ENCODE measurements around the gene ASB6. TPM values are rescaled to one million over a fixed set of nuclear protein-coding genes. Genes with fewer than 3 reads are reported as not detected.

The ASB6 gene
- total RNA-seq, 1 experiment from 2014 or later = 17.4 TPM

- Histone ChIP-seq H3K9me3 (no peaks in the 10 kb centered on the region), H3K36me3 (ENCODE audit: control insufficient read depth, insufficient read depth, low read length) (peaks cover 3% of the 10 kb centered on the region), H3K27me3 (replicated peaks; ENCODE audit: control insufficient read depth, insufficient read depth, low read length) (no peaks in the 10 kb centered on the region), H3K4me1 (peaks cover 11% of the 10 kb centered on the region), H3K4me3 (ENCODE audit: low read depth, low read length) (no peak overlapping the region)
- no peak for TF ChIP-seq CTCF (IDR thresholded peaks at IDR 0.05; ENCODE audit: insufficient read depth in 1 of 2, low read depth in 1 of 2, low read length in 1 of 2, severe bottlenecking in 1 of 2, unreplicated experiment in 1 of 2)
- Mint-ChIP-seq H3K36me3 (ENCODE audit: insufficient read depth, unreplicated experiment) (peaks cover 52% of the 10 kb centered on the region), H3K4me3 (ENCODE audit: unreplicated experiment) (no peak overlapping the region), H3K4me1 (ENCODE audit: low read depth, unreplicated experiment) (peaks cover 5% of the 10 kb centered on the region), H3K9me3 (ENCODE audit: unreplicated experiment) (no peaks in the 10 kb centered on the region), H3K27me3 (ENCODE audit: insufficient read depth, unreplicated experiment) (no peaks in the 10 kb centered on the region), H3K27ac (ENCODE audit: unreplicated experiment) (no peak overlapping the region)
- BruUV-seq (replicated peaks) = no TSS peak
- CTCF ChIA-PET = no interaction called here
- intact Hi-C loops (cut with micrococcal nuclease; ENCODE audit: unreplicated experiment) = no loop called here
- POLR2A ChIA-PET = no interaction called here
- no peak for DNase-seq
These were observed 13.2 kb downstream of the ASB6 start for GRCh38 chr9:129628709-129629108.

GRCh38 chr9:129627556-129628440 lies 14.2 kb downstream of the ASB6 start:
- CTCF ChIA-PET = no interaction called here
- H3K4me3 Mint-ChIP-seq (ENCODE audit: unreplicated experiment) = peak overlapping the region; percentile 90
- H3K4me1 Mint-ChIP-seq (ENCODE audit: low read depth, unreplicated experiment) = peaks cover 5% of the 10 kb centered on the region
- peak overlapping the region; percentile 56 for H3K4me3 ChIP-seq (ENCODE audit: low read depth, low read length)
- no peaks in the 10 kb centered on the region for H3K9me3 ChIP-seq
- DNase-seq = no peak
- no peaks in the 10 kb centered on the region for H3K27me3 ChIP-seq (replicated peaks; ENCODE audit: control insufficient read depth, insufficient read depth, low read length)
- H3K36me3 ChIP-seq (ENCODE audit: control insufficient read depth, insufficient read depth, low read length) = peaks cover 3% of the 10 kb centered on the region
- H3K27me3 Mint-ChIP-seq (ENCODE audit: insufficient read depth, unreplicated experiment) = no peaks in the 10 kb centered on the region
- peaks cover 11% of the 10 kb centered on the region for H3K4me1 ChIP-seq
- no peak overlapping the region for H3K27ac Mint-ChIP-seq (ENCODE audit: unreplicated experiment)
- BruUV-seq (replicated peaks) = no TSS peak
- TF ChIP-seq CTCF (IDR thresholded peaks at IDR 0.05; ENCODE audit: insufficient read depth in 1 of 2, low read depth in 1 of 2, low read length in 1 of 2, severe bottlenecking in 1 of 2, unreplicated experiment in 1 of 2) = no peak
- H3K36me3 Mint-ChIP-seq (ENCODE audit: insufficient read depth, unreplicated experiment) = peaks cover 46% of the 10 kb centered on the region
- intact Hi-C loops (cut with micrococcal nuclease; ENCODE audit: unreplicated experiment) = no loop called here
- H3K9me3 Mint-ChIP-seq (ENCODE audit: unreplicated experiment) = no peaks in the 10 kb centered on the region
- POLR2A ChIA-PET = no interaction called here

DNA sequence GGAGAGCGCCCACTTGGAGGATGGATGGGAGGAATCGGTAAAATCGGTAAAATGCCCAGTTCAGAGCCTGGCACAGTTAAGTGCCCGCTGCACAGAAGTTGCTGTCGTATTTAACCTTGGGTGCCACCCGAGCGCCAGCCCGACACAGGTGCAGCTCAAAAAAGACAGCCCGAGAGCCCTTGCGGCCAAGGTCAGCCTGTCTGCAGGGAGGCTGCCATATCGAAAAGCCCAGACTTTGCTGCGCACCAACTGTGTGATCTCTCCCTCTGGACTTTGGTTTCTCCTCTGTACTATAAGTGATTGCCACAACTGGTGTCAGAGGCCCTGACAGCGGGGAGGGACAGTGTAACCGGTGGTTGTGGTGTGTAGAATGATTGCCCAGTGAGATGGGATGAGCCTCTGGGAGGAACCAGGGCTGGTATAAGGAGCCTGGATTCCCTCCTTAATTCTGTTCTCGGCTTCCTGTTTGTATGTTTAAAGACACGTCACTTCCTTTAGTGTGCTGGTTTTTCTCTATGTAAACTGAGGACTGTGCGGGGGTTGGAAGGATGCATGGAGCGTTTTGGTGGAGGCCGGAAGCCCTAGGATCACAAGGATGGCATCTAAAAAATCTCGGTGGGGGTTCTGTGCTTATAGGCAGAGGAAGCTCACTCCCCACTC lies 15.2 kb downstream of the ASB6 start:
- H3K27me3 Mint-ChIP-seq (ENCODE audit: insufficient read depth, unreplicated experiment) = no peaks in the 10 kb centered on the region
- H3K4me1 ChIP-seq = peaks cover 11% of the 10 kb centered on the region
- intact Hi-C loops (cut with micrococcal nuclease; ENCODE audit: unreplicated experiment) = no loop called here
- no peaks in the 10 kb centered on the region for H3K9me3 Mint-ChIP-seq (ENCODE audit: unreplicated experiment)
- no peaks in the 10 kb centered on the region for H3K9me3 ChIP-seq
- H3K4me3 ChIP-seq (ENCODE audit: low read depth, low read length) = peak overlapping the region; percentile 56
- CTCF ChIA-PET = interaction anchor here (0.7 to 3.1 kb wide), 4 partner anchors 130 to 495 kb away, joined by 3 to 27 read pairs (median 5); no protein-coding TSS in a partner anchor
- H3K4me3 Mint-ChIP-seq (ENCODE audit: unreplicated experiment) = peak overlapping the region; percentile 90
- POLR2A ChIA-PET = interaction anchor here (0.7 to 2.0 kb wide), 2 partner anchors 130 to 449 kb away, joined by 4 to 17 read pairs; partner anchors contain the start of gene IER5L
- BruUV-seq (replicated peaks) = no TSS peak
- peaks cover 37% of the 10 kb centered on the region for H3K36me3 Mint-ChIP-seq (ENCODE audit: insufficient read depth, unreplicated experiment)
- peak overlapping the region; percentile 81 for H3K27ac Mint-ChIP-seq (ENCODE audit: unreplicated experiment)
- no peak for DNase-seq
- H3K4me1 Mint-ChIP-seq (ENCODE audit: low read depth, unreplicated experiment) = peaks cover 5% of the 10 kb centered on the region
- no peak for TF ChIP-seq CTCF (IDR thresholded peaks at IDR 0.05; ENCODE audit: insufficient read depth in 1 of 2, low read depth in 1 of 2, low read length in 1 of 2, severe bottlenecking in 1 of 2, unreplicated experiment in 1 of 2)
- H3K27me3 ChIP-seq (replicated peaks; ENCODE audit: control insufficient read depth, insufficient read depth, low read length) = no peaks in the 10 kb centered on the region
- peaks cover 2% of the 10 kb centered on the region for H3K36me3 ChIP-seq (ENCODE audit: control insufficient read depth, insufficient read depth, low read length)

Data from Caco-2 (cell line).